Neuron (in vitro differentiated cells): Measurements from ENCODE around the gene THEMIS.

ENCODE experiments used
- H2AFZ ChIP-seq: one replicate; pipeline ENCODE4 v1.6.1; 2013; ENCODE audit warnings: low read depth, mild to moderate bottlenecking, inconsistent platforms, low read length, moderate library complexity
- H3K27me3 ChIP-seq: one replicate; pipeline ENCODE4 v1.6.1; 2013; ENCODE audit warnings: low read length; ENCODE audit not compliant: insufficient read depth
- H3K36me3 ChIP-seq: one replicate; pipeline ENCODE4 v1.6.1; 2013; ENCODE audit warnings: low read length; ENCODE audit not compliant: insufficient read depth
- H3K4me1 ChIP-seq: one replicate; pipeline ENCODE4 v1.6.1; 2013; ENCODE audit warnings: low read length; ENCODE audit not compliant: insufficient read depth
- H3K4me3 ChIP-seq: 2 replicates; pipeline ENCODE4 v1.5.1; 2013; ENCODE audit warnings: mild to moderate bottlenecking, low read length, moderate library complexity
- H3K9me3 ChIP-seq: one replicate; pipeline ENCODE4 v1.6.1; 2013; ENCODE audit warnings: low read length

Gene THEMIS

GRCh38 chr6:127768223-127768622, 132.6 kb downstream of the THEMIS start:
- Histone ChIP-seq H2AFZ (no peak overlapping the region), H3K27me3 (no peaks in the 10 kb centered on the region), H3K4me3 (no peak overlapping the region), H3K9me3 (no peaks in the 10 kb centered on the region), H3K4me1 (no peaks in the 10 kb centered on the region), H3K36me3 (no peaks in the 10 kb centered on the region)

- no peak overlapping the region for H2AFZ ChIP-seq
- H3K9me3 ChIP-seq = no peaks in the 10 kb centered on the region
- no peaks in the 10 kb centered on the region for H3K4me1 ChIP-seq
- H3K36me3 ChIP-seq = no peaks in the 10 kb centered on the region
- H3K27me3 ChIP-seq = no peaks in the 10 kb centered on the region
- no peak overlapping the region for H3K4me3 ChIP-seq
Measured at GRCh38 chr6:127765949-127766348, 134.9 kb downstream of the THEMIS start.

DNA sequence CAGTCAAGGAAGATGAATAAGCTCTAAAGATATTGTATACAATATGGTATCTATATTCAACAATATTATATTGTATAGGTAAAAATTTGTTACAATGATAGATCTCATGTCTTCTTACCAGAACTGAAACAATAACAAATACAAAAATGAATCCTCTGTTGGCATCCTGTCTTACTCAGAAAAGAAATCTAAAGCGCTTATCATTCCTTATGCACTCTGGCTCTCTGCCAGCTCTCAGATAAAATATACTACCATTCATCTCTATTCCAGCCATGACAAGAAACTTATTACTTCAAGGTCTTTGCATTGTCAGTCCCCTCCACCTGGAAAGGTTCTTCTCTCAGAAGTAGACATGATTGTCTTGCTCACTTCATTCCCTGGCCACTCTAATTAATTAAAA, 138.6 kb downstream of the THEMIS start:
- H2AFZ ChIP-seq = no peak overlapping the region
- H3K36me3 ChIP-seq = no peaks in the 10 kb centered on the region
- no peaks in the 10 kb centered on the region for H3K27me3 ChIP-seq
- H3K4me1 ChIP-seq = no peaks in the 10 kb centered on the region
- H3K4me3 ChIP-seq = no peak overlapping the region
- no peaks in the 10 kb centered on the region for H3K9me3 ChIP-seq

- Histone ChIP-seq H3K27me3 (no peaks in the 10 kb centered on the region), H2AFZ (no peak overlapping the region), H3K36me3 (no peaks in the 10 kb centered on the region), H3K4me1 (no peaks in the 10 kb centered on the region), H3K9me3 (no peaks in the 10 kb centered on the region), H3K4me3 (no peak overlapping the region)
Measured at GRCh38 chr6:127761084-127761483, 139.8 kb downstream of the THEMIS start.

DNA sequence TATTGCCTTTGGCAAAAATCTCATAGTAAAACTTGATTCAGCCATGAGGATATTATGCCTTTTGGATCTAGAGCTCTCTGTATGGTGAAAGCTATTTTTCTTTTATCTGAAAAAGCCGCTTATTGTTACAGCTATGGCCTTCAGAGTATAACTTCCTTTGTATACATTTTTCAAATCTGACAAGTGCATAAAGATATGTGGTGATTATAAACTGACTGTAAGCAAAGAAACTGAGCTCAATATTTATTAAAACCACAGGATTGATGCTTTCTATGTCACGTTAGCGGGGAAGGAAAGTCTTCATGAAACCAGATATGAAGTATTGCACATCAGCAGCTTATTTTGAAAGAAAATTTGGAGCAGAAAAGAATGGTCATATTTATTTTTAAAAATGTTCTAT, 151.8 kb downstream of the THEMIS start:
- Histone ChIP-seq H2AFZ (no peak overlapping the region), H3K4me3 (no peak overlapping the region), H3K36me3 (no peaks in the 10 kb centered on the region), H3K4me1 (no peaks in the 10 kb centered on the region), H3K9me3 (no peaks in the 10 kb centered on the region), H3K27me3 (no peaks in the 10 kb centered on the region)

DNA sequence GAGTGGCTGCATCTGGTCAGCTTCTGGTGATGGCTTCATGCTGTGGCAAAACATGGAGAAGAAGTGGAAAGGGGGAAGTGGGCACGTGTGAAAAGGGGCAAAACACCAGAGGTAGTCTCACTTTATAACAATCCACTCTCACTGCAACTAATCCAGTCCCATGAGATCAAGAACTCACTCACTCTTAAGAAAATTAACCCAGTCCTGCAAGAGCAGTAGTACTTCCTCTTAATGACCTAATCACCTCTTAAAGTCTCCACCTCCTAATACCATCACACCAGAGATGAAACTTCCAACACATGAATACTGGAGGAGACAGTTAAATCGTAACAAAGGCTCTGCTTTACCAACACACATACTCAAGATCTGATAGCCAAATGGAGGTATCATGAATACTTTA, 152.6 kb downstream of the THEMIS start:
- no peaks in the 10 kb centered on the region for H3K36me3 ChIP-seq
- H3K27me3 ChIP-seq = no peaks in the 10 kb centered on the region
- H2AFZ ChIP-seq = no peak overlapping the region
- H3K4me1 ChIP-seq = no peaks in the 10 kb centered on the region
- H3K9me3 ChIP-seq = no peaks in the 10 kb centered on the region
- no peak overlapping the region for H3K4me3 ChIP-seq

- H3K4me1 ChIP-seq = no peaks in the 10 kb centered on the region
- no peak overlapping the region for H3K4me3 ChIP-seq
- no peaks in the 10 kb centered on the region for H3K36me3 ChIP-seq
- no peaks in the 10 kb centered on the region for H3K9me3 ChIP-seq
- H3K27me3 ChIP-seq = no peaks in the 10 kb centered on the region
- no peak overlapping the region for H2AFZ ChIP-seq
Measured at GRCh38 chr6:127738423-127738822, 162.4 kb downstream of the THEMIS start.

GRCh38 chr6:127737768-127738167, 163.1 kb downstream of the THEMIS start:
- no peak overlapping the region for H2AFZ ChIP-seq
- no peaks in the 10 kb centered on the region for H3K4me1 ChIP-seq
- no peak overlapping the region for H3K4me3 ChIP-seq
- no peaks in the 10 kb centered on the region for H3K27me3 ChIP-seq
- H3K36me3 ChIP-seq = no peaks in the 10 kb centered on the region
- H3K9me3 ChIP-seq = no peaks in the 10 kb centered on the region

DNA sequence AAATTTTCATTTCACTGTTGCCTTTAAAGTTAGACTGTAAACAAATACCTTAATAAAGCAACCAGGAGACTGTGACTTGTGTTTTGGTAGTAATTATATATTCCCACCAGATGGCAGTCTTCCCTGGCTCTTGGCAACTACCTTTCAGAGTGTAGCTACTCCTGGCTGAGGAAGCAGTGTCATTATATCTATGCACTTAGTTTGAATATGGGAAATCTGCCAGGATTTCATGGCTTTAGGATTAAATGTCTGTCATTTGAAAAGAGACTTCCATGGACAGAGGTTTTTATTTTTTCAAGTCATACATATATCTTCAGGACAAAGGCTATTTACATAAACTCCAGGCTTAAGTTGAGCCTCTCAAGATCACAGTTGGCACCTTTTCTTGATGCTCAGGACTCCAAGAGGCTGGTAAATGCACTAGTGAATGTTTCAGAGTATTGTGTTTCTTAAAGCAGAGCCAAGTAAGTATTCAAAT, 163.8 kb downstream of the THEMIS start:
- Histone ChIP-seq H3K4me3 (no peak overlapping the region), H3K36me3 (no peaks in the 10 kb centered on the region), H3K27me3 (no peaks in the 10 kb centered on the region), H3K4me1 (no peaks in the 10 kb centered on the region), H3K9me3 (no peaks in the 10 kb centered on the region), H2AFZ (no peak overlapping the region)

DNA sequence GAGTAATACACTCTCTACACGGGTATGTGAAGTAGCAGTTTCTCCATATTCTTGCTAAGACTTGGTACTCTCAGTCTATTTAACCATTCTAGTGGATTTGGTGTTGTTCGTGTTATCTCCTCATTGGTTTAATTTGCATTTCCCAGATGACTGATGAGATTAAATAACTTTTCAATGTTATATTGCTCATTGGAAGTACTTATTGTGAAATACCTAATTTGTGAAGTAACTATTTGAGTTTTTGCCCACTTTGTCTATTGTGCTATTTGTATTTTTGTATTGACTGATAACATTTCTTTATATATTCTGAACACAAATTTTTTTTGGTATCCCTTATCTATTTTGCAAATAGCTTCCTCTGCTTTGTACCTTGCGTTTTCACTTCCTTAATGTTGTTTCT, 167.9 kb downstream of the THEMIS start:
- no peaks in the 10 kb centered on the region for H3K27me3 ChIP-seq
- H3K9me3 ChIP-seq = no peaks in the 10 kb centered on the region
- H3K4me3 ChIP-seq = no peak overlapping the region
- H3K4me1 ChIP-seq = no peaks in the 10 kb centered on the region
- no peak overlapping the region for H2AFZ ChIP-seq
- H3K36me3 ChIP-seq = no peaks in the 10 kb centered on the region

DNA sequence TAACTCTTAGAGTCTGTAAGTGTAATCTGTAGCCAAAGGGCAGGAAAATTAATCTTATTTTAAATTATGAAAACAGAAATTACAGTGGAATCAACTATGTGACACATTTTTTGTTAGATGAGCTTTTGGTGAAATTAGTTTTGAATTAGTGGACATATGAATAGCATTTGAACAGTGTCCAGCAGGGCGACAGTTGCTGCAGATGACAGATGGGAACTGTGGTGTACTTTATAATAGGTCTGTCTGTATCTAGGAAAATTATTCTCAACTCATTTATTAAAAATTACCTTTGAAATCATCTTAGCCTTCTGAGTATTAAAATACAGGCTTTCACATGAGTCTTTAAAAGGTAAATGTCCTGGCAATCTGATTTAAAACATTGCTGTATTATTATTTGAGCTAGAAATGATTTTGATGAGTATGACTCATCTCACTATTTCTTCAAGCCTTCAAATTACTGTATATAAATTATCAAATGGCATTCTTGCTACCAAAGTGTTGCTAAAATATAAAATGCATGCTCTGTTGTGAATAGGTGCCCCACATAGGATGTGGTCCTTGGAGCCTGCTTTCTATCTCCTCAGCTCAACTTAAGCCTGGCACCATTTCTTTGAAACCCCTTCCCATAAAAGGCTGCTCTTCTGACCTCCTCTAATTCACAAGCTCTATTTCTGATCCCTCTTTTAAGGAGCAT, 173.5 kb downstream of the THEMIS start:
- Histone ChIP-seq H3K27me3 (no peaks in the 10 kb centered on the region), H3K36me3 (no peaks in the 10 kb centered on the region), H3K9me3 (no peaks in the 10 kb centered on the region), H2AFZ (no peak overlapping the region), H3K4me1 (no peaks in the 10 kb centered on the region), H3K4me3 (no peak overlapping the region)

- Histone ChIP-seq H3K4me1 (no peaks in the 10 kb centered on the region), H3K4me3 (no peak overlapping the region), H2AFZ (no peak overlapping the region), H3K27me3 (no peaks in the 10 kb centered on the region), H3K36me3 (no peaks in the 10 kb centered on the region), H3K9me3 (no peaks in the 10 kb centered on the region)
Measured at GRCh38 chr6:127725821-127726220, 175.0 kb downstream of the THEMIS start.

DNA sequence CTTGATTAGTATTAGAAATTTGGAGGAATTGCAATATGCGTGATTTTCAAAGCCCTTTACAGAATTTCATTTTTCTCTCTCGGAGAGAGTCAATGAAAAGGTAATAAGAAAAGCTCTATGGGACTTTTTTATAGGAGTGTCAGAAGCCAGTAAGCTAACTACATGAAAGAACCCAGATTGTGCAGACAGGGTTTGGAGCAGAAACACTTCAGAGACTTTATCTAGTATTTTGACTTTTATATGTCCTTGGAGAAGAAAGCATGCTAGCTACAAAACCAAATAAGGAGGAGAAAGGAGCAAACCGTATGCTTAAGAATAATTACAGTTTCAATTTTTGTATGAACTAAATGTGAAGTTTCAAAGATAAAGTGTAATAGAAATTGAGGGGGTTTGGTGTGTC, 182.2 kb downstream of the THEMIS start:
- no peaks in the 10 kb centered on the region for H3K27me3 ChIP-seq
- no peaks in the 10 kb centered on the region for H3K36me3 ChIP-seq
- no peaks in the 10 kb centered on the region for H3K4me1 ChIP-seq
- no peaks in the 10 kb centered on the region for H3K9me3 ChIP-seq
- no peak overlapping the region for H2AFZ ChIP-seq
- H3K4me3 ChIP-seq = no peak overlapping the region

DNA sequence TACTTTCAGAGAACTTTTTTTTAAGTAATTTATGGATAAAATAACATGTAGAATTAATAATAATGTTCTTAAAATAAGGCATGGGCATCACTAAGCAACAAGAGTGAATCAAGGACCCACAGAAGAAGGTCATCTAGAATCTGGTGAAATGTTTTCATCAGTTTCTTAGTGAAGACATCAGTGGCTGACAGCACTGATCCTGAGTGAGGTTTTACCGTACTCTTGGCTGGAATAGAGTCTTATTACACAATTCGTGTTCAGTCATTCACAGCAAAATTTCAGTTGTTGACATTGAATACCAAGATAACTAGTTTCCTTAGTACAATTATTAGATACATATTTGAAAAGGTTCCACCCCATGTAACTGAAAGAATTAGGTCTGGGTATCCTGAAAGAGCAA, 183.5 kb downstream of the THEMIS start:
- H3K36me3 ChIP-seq = no peaks in the 10 kb centered on the region
- no peaks in the 10 kb centered on the region for H3K9me3 ChIP-seq
- H3K27me3 ChIP-seq = no peaks in the 10 kb centered on the region
- no peak overlapping the region for H2AFZ ChIP-seq
- no peaks in the 10 kb centered on the region for H3K4me1 ChIP-seq
- no peak overlapping the region for H3K4me3 ChIP-seq
